Measurements from ENCODE around the gene ARL15. TPM values are rescaled to one million over a fixed set of nuclear protein-coding genes. Genes with fewer than 3 reads are reported as not detected.

The ARL15 gene
- total RNA-seq, 1 experiment from 2014 or later = 13.0 TPM

GRCh38 chr5:54221135-54221534 lies 89.2 kb downstream of the ARL15 start:
- Histone ChIP-seq H3K4me1 (ENCODE audit: insufficient read depth, low read length) (peaks cover 2% of the 10 kb centered on the region; the same call in 1 of the 2 replicates), H2BK20ac (ENCODE audit: low read depth, low read length, poor library complexity, severe bottlenecking) (no peak overlapping the region), H4K91ac (ENCODE audit: insufficient read length, low read depth, low read length) (no peak overlapping the region), H3K9me3 (ENCODE audit: control insufficient read depth, low read depth, low read length) (no peaks in the 10 kb centered on the region), H3K79me1 (ENCODE audit: insufficient read depth, low read depth, low read length, poor library complexity, severe bottlenecking) (peaks cover 3% of the 10 kb centered on the region), H3K23me2 (ENCODE audit: insufficient read length, low read depth, low read length, poor library complexity, severe bottlenecking) (no peaks in the 10 kb centered on the region), H3K18ac (ENCODE audit: insufficient read length, low read depth, low read length) (no peak overlapping the region), H3K23ac (ENCODE audit: insufficient read length, low read depth, low read length) (no peak overlapping the region), H4K8ac (replicated peaks; ENCODE audit: insufficient read length, low read depth, low read length) (no peak overlapping the region), H3K79me2 (ENCODE audit: insufficient read depth, low read length) (no peaks in the 10 kb centered on the region), H2BK15ac (ENCODE audit: low read depth, low read length) (no peak overlapping the region), H2BK5ac (ENCODE audit: insufficient read length, low read length) (no peak overlapping the region), H3K4me2 (ENCODE audit: insufficient read depth, insufficient read length, low read length) (no peak overlapping the region), H3T11ph (ENCODE audit: low read length) (no peak overlapping the region), H3K9ac (ENCODE audit: extremely low read depth, insufficient read length, low read length) (no peak overlapping the region), H3K27me3 (ENCODE audit: insufficient read depth, low read length) (no peaks in the 10 kb centered on the region), H3K27ac (ENCODE audit: insufficient read length, low read depth, low read length) (no peak overlapping the region), H3K56ac (ENCODE audit: insufficient read length, low read depth, low read length) (no peak overlapping the region), H4K20me1 (ENCODE audit: control insufficient read depth, insufficient read depth, insufficient read length) (no peaks in the 10 kb centered on the region), H2AK5ac (ENCODE audit: insufficient read length, low read length) (no peak overlapping the region), H2AFZ (ENCODE audit: low read length) (no peak overlapping the region), H4K5ac (ENCODE audit: insufficient read length, low read depth, low read length) (no peak overlapping the region), H3K14ac (ENCODE audit: insufficient read depth, low read length) (no peak overlapping the region), H3K4ac (ENCODE audit: low read depth, low read length) (no peak overlapping the region), H2BK12ac (ENCODE audit: insufficient read length, low read depth, low read length) (no peak overlapping the region), H2BK120ac (ENCODE audit: low read depth, low read length, poor library complexity, severe bottlenecking) (no peak overlapping the region)
- Mint-ChIP-seq H3K4me1 (peaks cover 18 to 28% of the 10 kb centered on the region in 2 experiments), H3K27ac (peak overlapping the region in 2 of 3 experiments; percentile 15 to 53; a peak in 1 of 7 replicates), H3K9me3 (peaks cover 4 to 10% of the 10 kb centered on the region in 2 experiments; a peak in 3 of 5 replicates), H3K36me3 (ENCODE audit: insufficient read depth in 1 of 3, low read depth in 3 of 3) (peaks cover 0 to 15% (median 2%) of the 10 kb centered on the region in 3 experiments; a peak in 3 of 7 replicates), H3K27me3 (ENCODE audit: low read depth) (no peaks in the 10 kb centered on the region), H3K4me3 (no peak overlapping the region)
- WGBS (ENCODE audit: extremely low coverage, insufficient read length, low lambda C conversion rate) = no CpG with 5 or more reads among the region's 1 CpG
- DNase-seq = no peak
- TF ChIP-seq CTCF (conservative IDR thresholded peaks at IDR 0.05) = no peak
